NCI-H1092 (cell line): ENCODE data around the gene STMND1.

Source experiments
- DNase-seq: peaks from one replicate; lab custom pipeline; 2025; lab: John Stamatoyannopoulos, UW

The STMND1 gene

GRCh38 chr6:17161076-17161475 is 59.2 kb downstream of the STMND1 start:
- DNase-seq, result no peak

GRCh38 chr6:17165383-17165782 is 63.5 kb downstream of the STMND1 start:
- no peak for DNase-seq

GRCh38 chr6:17167327-17167979 is 65.6 kb downstream of the STMND1 start:
- no peak for DNase-seq

- no peak for DNase-seq
These were observed 67.4 kb downstream of the STMND1 start for GRCh38 chr6:17169291-17169690.

GRCh38 chr6:17169711-17170110 is 67.9 kb downstream of the STMND1 start:
- no peak for DNase-seq

- no peak for DNase-seq
These were observed 71.1 kb downstream of the STMND1 start for GRCh38 chr6:17172836-17173470.

- DNase-seq, result no peak
These were observed 76.5 kb downstream of the STMND1 start for GRCh38 chr6:17178326-17178725.

GRCh38 chr6:17178754-17179529 is 77.1 kb downstream of the STMND1 start:
- peak; percentile 6 for DNase-seq

- DNase-seq, result no peak
These were observed 77.8 kb downstream of the STMND1 start for GRCh38 chr6:17179530-17180073.
